Sigmoid colon (tissue), 3 donors: Measurements from ENCODE around the gene PTBP2.

Experiments used
- POLR2A ChIP-seq, 2 donors: fragments of 450-650 bp; IDR thresholded peaks; one replicate each; pipeline ENCODE4 v1.6.1; 2016; ENCODE audit warnings: antibody characterized with exemption in 2 of 2, mild to moderate bottlenecking in 2 of 2, moderate library complexity in 2 of 2
- TF ChIP-seq, protein P1 (sequence below), 4 experiments: fragments of 450-650 bp in 3 of 4; fragments of 200-600 bp in 1 of 4; IDR thresholded peaks; one replicate each; pipeline ENCODE4 v1.5.1; 2016 to 2019; ENCODE audit warnings: antibody characterized with exemption in 4 of 4, mild to moderate bottlenecking in 3 of 4, moderate library complexity in 2 of 4

DNA sequence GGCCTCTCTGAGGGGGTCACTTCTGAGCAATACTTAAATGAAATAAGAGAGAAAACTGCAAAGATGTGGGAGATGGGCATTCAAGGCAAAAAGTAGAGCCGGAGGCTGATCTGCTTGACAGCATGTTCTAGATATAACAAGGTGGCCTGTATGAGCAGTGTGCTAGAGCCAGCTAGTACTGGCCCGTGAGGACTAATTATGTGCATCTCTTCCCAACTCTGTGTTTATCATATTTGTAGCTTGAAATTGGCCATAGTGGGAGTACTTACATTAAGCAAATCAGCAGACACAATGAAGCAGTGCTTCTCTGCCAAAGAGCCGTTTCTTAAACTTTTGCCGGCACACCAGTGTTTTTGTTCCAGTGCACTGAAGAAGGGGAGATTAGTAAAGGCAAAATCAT lies 13.1 kb upstream of the PTBP2 start:
- TF ChIP-seq, protein P1, sequence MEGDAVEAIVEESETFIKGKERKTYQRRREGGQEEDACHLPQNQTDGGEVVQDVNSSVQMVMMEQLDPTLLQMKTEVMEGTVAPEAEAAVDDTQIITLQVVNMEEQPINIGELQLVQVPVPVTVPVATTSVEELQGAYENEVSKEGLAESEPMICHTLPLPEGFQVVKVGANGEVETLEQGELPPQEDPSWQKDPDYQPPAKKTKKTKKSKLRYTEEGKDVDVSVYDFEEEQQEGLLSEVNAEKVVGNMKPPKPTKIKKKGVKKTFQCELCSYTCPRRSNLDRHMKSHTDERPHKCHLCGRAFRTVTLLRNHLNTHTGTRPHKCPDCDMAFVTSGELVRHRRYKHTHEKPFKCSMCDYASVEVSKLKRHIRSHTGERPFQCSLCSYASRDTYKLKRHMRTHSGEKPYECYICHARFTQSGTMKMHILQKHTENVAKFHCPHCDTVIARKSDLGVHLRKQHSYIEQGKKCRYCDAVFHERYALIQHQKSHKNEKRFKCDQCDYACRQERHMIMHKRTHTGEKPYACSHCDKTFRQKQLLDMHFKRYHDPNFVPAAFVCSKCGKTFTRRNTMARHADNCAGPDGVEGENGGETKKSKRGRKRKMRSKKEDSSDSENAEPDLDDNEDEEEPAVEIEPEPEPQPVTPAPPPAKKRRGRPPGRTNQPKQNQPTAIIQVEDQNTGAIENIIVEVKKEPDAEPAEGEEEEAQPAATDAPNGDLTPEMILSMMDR (IDR thresholded peaks at IDR 0.05), result no peak
- TF ChIP-seq POLR2A (IDR thresholded peaks at IDR 0.05), result no peak
